GM18520 (cell line): Measurements from ENCODE around the gene SPOCD1.
A peak's percentile ranks its signal among the peaks of the same experiment; 100 is the strongest.

Experiments
- ATAC-seq: cut with Tn5 transposase; IDR thresholded peaks from one replicate; pipeline ENCODE4 v1.9.1; 2021; ENCODE audit not compliant: unreplicated experiment

Gene SPOCD1

GRCh38 chr1:31788138-31788824 is 27.5 kb downstream of the SPOCD1 start:
- ATAC-seq, result peak; percentile 45

GRCh38 chr1:31787786-31788137 is 28.1 kb downstream of the SPOCD1 start:
- no peak for ATAC-seq

GRCh38 chr1:31787261-31787660 is 28.6 kb downstream of the SPOCD1 start:
- no peak for ATAC-seq

- no peak for ATAC-seq
Observed at GRCh38 chr1:31786366-31787060, 29.3 kb downstream of the SPOCD1 start.

DNA sequence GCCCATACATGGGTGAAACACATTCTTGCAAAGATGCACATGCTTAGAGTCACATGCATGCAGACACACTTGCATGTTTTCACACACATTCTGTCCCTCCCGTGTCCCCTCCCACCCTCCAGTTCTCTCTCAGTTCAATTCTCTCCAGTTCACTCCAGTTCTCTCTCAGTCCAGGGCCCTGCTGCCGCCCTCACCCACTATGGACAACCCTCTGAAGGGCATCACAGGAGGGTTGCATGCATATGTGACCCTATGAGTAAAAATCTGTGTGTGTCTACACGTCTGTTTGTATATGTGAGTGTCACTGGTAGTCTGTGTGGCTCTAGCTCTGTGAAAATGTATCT is 29.9 kb downstream of the SPOCD1 start:
- ATAC-seq, result no peak

DNA sequence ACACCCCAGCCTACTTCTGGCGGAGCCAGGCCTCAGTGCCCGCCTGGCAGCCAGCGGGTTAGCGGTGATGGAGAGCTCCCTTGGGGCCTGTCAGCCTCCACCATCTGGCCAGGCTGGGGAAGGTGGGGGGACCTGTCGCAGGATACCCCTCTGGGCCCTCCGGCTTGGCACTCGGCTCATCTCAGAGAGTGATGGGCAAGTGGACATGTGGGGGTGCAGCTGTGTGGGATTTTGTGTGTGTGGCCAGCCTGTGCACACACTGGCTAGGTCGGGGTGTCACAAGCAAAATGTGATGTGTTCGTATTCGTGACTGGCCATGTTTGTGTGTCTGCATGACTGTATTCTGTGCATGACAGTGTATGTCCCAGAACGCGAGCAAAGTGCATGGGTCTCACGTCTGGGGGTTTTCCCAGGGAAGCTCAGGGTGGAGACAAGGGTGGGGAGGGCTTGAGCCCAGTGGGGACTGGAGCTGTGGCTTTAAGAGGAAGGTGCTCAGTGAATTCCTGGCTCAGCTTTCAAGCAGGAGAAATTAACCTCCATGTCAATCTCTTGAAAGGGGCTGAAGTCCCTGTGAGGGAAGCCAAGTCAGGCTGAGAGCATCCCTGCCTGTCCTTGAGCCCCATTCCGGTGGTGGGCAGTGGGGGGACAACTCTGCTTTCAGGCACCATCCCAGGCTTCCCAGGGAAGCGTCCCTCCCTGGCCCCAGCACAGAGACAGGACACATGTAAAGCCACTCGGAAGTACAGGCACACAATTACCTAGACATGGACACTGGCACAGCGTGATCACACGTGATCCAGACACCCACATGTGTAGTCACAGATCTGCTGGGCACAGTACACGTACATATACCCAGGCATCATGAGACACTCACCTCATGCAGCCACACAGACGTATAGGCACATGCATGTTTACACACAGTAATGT is 30.5 kb downstream of the SPOCD1 start:
- no peak for ATAC-seq

DNA sequence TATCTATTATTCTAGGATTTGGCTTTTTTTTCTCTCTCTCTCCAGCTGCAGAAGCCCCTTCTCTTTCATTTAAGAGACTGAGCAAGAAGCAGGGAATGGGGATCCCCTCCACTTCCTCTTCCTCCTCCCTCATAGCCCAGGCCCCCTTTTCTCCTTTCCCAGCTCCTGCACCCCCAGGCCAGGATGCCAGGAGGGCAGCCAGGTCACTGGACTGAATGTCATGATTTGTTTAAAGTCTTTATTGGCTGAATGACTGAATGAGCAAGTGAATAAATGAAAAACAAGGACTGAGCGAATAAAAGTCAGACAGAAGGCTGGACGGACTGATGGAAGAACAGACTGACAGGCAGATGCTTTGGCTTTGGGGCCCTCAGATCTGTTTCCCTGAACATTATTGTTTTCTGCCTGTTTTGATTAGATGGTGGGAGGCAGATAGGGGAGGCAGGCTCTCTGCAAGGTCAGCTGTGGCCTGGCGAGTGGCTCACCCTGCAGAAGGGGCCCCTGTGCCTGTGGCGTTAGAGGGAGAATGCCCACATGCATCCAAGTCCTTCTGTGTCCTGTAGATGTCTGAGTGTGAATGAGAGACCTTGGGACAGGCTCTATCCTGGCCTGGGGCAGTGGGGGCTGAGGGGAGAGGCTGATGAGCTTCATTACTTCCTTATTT is 31.3 kb downstream of the SPOCD1 start:
- ATAC-seq, result no peak

DNA sequence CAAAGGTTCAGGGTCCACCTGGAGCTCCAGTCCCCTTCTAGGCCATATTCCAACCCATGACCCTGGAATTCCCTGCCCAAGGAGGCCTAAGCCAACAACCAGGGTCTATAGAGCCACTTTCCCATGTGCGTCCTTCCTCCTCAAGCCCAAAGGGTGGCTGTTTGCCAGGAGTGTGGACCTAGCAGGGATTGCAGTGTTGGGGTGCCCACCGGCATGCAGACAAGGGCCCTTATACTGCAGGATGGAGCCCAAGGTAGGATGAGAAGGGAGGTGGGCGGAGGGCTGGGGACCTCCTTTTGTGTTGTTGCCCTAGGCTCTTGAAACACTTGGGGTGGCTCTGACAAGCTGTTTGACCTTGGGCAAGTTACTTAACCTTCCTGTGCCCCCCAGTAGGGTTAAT is 32.0 kb downstream of the SPOCD1 start:
- no peak for ATAC-seq

- no peak for ATAC-seq
Observed at GRCh38 chr1:31782421-31783410, 33.1 kb downstream of the SPOCD1 start.

DNA sequence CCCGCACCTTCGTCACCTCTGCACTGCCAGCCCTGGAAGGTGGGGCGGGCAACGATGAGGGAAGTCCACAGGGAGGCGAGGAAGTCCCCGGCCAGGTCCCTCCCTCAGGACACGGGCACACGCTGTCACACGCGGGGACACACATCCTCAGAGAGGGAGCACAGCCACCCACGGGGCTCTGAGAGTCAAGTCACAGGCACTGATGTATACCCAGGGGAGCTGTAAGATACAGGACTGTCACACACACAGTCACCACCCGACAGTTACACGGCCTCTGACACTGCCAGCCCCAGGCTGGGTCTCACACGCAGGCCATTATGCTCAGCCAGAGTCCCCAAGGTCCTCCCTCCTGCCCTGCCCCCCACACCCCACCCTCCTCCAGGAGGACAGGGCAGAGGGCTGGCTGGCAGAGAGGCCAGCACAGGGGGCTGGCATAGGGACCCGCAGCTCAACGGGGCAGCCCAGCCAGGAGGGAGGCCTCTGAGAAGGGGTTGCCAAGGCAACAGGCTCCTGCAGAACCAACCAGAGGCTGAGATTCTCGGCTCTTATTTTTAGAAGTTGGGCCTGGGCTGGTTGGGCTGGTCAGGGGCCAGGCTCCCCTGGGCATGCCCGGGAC is 34.0 kb downstream of the SPOCD1 start:
- ATAC-seq, result no peak

DNA sequence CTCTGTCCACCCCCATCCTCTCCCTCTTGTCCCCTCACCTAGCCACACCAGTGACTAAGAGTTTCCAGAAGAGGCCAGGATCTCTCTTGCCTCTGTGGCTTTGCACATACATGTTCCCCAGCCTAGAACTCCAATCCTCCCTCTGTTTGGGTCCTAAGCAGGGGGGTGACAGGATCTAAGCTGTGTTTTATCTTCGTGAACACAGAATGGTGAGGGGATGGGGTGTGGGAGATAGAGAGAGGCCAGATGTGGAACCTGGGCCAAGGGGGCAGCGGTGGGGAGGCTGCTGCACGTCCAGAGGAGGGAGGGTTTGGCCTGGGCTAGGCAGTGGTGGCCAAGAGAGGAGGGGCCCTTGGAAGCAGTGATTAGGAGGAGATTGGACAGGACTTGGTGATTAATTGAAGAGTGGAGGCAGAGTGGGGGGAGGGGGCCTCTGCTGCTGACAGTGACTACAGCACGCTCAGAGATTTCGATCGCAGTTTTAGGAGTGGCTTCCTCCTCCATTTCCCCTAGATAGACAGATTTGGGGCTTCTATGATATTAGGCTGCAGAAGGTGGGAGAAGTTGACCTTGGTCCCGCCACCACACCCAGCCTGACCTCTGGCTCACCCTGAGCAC is 34.6 kb downstream of the SPOCD1 start:
- ATAC-seq, result no peak

DNA sequence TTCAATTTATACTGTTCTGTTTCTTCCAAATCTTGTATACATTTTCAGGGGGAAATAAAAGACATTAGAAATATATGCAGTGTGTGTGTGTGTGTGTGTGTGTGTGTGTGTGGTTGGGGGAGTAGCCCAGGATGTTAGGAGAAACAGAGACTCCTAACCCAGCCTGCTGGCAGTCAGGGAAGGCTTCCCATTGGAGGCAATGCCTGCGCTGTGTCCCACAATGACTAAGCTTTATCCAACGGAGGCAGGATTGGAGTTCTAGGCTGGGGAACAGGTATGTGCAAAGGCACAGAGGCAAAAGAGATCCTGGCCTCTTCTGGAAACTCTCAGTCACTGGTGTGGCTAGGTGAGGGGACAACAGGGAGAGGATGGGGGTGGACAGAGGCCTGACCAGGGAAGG is 35.2 kb downstream of the SPOCD1 start:
- no peak for ATAC-seq

- ATAC-seq, result no peak
Observed at GRCh38 chr1:31779687-31780086, 36.1 kb downstream of the SPOCD1 start.

DNA sequence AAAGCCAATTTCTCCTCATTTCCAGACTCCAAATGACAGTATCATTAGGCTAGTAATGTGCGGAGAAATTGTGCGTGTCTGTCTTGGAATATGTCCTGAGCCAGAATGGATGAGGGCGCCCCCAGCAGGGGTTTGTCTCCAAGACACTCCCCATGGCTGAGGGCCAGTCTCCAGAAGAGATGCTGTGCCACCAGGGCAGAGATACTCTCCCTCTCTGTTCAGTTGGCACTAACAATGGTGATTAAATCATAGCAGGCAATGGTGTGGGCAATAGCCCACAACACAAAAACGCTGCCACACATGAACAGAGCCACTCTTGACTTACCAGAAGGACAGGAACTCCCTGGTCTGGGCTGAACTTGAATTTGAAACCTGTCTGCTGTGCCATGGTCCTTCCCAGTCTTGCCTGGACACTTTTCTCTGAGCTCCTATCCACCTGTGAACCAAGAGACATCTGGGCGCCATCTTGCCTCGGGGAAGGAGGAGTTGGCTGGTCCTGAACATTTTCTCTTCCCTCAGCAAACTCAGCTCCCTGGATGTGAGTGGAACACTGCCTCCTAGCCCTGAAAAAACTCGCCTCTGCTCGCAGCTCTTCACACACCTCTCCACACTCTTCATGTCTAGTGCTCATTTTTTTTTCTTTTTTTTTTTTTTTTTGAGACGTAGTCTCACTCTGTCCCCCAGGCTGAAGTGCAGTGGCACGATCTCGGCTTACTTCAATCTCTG is 36.9 kb downstream of the SPOCD1 start:
- ATAC-seq, result no peak

DNA sequence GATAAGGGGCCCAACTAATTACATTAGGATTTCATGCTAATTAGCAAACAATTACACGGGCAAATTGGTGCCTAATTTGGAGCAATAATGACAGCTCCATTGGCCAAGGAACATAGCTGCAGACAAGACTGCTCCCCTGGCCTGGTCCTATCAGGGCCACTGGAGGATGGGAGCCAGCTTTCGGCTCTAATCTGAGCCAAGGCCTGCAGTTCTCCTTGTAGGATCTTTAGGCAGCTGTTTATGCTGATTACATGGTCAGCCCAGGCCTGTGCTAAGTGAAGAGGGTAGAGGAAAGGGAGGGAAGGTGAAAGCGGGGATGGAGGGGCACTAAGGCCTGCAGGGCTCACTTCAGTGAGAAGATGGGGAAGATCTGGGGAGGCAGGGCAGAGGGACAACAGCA is 39.3 kb downstream of the SPOCD1 start:
- no peak for ATAC-seq

- ATAC-seq, result no peak
Observed at GRCh38 chr1:31776032-31776431, 39.8 kb downstream of the SPOCD1 start.

DNA sequence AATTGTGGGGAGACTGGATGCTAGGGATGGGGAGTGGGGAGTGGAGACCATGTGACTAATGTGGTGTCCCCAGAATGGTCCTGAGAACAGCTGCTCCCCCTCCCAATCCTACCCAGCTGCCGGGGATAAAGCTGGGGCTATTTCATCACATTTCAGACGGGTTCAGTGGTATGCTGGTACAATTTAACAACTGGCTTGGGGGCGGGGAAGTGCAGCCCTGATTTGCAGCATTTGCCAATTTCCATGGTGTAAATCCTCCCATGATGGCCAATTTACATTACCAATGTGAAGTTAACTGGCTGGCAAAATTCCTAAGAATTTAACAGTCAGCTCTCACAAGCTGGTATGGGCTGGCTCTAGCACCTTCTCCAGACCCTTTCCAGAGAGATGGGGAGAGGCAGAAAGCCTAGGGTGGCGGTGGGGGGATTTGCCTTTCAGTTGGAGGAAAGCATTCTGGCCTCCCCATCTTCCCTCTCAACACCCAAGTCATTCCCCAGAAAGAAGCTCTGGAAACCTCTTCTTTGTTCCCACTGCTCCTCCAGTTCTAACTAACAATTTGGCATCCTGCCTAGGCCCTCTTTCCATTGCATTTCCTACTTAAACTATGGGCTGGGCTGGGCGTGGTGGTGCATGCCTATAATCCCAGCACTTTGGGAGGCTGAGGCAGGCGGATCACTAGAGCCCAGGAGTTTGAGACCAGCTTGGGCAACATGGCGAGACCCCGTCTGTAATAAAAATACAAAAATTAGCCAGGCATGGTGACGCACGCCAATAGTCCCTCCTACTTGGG is 40.4 kb downstream of the SPOCD1 start:
- ATAC-seq, result no peak

- ATAC-seq, result no peak
Observed at GRCh38 chr1:31774495-31774894, 41.3 kb downstream of the SPOCD1 start.
